GM21528 (cell line): ENCODE results near the gene HELT.

ENCODE experiments used
- ATAC-seq: cut with Tn5 transposase; IDR thresholded peaks from one replicate; pipeline ENCODE4 v1.9.1; 2021; ENCODE audit warnings: mild to moderate bottlenecking, moderate library complexity; ENCODE audit not compliant: unreplicated experiment, low FRiP score

The HELT gene

DNA sequence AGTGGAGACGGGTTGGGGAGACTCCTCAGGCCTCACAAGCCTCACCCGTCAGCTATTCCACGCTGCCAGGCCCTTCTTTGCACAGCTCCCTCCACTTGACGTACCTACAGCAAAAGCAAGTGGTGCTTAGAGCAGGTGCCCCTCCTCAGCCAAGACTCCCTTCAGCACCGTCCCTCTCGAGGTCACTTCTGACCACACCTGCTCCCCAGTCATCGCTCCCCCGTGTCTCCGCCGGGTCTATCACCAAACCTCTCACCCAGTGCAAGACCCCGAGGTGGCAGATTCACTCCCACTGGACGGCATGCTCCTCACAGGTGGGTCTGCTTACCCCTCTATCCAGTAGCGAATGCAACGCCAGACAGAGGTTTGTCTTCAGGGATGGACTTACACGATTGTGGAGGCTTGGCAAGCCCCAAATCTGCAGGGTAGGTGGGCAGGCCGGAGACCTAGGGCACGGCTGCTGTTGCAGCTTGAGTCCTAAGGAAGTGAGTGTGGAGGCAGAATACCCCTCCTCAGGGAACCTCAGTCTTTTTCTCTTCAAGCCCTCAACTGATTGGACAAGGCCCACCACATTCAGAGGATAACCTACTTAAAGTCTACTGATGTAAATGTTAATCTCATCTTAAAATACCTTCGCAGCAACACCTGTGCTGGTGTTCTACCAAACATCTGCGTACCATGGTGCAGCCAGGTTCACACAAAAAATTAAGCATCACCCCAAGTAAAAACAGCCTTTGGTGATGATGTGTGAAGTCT is 14.5 kb upstream of the HELT start:
- no peak for ATAC-seq

- peak; percentile 45 for ATAC-seq
These were observed 13.6 kb upstream of the HELT start for GRCh38 chr4:185004562-185005218.

GRCh38 chr4:185005219-185005819 is 13.0 kb upstream of the HELT start:
- ATAC-seq, result peak; percentile 89

DNA sequence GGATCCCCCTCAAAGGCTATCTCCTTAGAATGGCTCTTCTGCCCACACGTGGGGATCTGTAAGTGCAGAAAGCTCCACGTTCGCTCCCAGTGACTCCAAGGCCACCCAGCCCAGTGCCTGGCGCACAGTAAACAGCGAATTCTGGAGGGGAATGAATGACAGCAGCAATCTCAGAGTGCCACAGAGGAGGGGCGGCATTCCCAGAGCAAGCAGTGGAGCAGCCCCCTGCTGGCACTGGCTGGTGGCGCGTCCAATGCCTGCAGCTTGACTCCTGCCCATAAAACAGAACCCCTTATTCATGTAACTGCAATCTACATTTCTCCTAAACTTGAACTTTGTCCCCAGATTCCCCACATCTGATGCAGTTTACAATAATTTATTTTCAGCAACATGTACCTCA is 6.9 kb upstream of the HELT start:
- no peak for ATAC-seq

DNA sequence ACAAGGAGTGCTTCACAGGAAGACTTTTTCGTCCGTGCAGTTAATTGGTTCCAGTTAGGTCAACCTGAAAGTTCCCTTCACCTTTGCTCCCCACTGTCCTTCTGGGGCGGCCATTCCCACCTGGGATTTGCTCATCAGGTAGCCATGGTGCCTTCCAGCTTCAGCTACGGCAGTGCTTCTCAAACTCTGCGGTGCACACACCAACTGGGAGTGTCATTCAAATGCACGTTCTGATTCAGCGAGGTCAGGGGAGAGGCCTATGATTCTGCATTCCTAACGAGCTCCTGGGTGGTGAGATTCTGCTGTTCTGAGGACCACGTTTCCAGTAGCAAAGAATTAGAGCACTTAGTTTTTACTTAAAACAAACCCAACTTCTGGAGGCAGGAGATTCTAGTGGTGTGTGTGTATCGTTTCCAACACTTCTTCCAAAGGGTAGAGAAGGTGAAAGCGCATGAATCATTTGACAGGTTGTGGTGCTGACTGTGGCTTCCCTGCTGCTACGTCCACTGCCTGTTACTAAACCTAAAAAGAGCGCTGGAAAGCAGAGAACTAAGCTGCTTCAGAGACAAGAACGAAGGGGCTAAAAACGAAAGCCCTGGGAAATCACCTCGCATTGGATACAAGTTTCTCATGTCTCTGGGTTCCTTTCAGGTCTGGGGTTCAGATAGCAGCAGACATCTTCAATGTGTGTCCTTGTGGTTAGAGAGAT is 4.7 kb upstream of the HELT start:
- no peak for ATAC-seq

- no peak for ATAC-seq
These were observed 3.2 kb upstream of the HELT start for GRCh38 chr4:185015108-185015507.

GRCh38 chr4:185016101-185016940 is 2.0 kb upstream of the HELT start:
- no peak for ATAC-seq

DNA sequence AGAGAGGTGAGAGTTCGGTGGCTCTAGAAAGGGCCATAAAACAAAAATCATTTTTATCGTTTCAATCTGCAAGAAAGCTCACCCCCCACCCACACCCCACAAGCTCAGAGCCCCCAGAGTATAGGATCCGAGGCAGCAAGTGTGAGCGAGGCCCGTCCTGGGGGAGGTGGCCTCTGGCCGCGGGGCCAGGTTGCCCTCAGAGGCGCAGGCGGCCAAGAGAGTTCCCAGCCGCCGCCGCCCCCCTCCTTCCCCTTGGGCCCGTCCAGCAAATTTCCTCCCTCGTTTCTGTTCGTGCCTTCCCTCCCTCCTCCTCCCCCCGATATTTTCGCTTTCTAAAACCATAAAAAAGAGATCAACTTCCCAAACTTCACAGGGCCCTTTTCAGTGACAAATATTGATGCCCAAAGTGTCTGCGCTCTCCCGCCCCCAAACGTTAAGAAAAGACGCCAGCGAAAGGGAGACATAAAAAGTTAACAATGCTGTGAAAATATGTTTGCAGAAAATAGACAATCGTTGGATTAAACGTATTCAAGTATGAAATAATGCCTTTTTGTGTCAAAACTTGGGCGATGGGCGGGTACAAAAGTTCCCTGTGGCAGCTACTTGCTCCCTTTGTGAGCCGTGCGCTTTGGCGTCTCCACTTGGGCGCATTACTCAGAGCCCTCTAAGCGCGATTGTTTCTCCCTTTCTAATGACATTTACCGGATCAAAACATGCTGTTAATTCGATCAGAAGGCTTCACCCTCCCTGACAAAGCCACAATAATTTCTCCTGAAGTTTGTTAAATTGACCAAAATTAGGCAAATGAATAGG is 1.1 kb upstream of the HELT start:
- ATAC-seq, result no peak

DNA sequence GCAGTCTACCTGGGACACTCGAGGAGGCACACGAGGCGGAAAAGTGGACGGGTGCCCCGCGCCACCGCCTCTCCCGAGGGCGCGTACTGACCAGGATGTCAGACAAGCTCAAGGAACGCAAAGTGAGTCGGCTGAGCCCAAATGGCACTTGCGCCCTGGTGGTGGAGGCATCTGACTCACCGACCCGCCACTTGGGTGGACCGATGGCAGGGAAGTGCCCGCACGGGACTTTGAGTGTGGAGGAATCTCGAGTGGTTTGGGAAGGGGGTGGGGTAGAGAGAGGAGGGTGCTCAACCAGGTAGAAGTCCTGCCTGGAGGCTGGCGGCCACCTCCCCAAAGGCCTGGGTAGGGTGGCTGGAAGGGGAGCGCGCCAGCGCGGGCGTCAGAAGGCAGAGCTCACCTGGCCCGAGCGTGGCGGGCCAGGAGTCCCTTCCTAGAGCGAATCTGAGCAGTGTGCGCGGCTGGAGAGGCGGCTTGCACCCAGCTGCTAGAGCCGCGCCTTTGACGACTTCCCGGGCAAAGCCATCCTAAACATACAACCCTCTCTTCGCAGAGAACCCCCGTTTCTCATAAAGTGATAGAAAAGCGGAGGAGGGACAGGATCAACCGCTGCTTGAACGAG is 655 bp downstream of the HELT start:
- ATAC-seq, result no peak

DNA sequence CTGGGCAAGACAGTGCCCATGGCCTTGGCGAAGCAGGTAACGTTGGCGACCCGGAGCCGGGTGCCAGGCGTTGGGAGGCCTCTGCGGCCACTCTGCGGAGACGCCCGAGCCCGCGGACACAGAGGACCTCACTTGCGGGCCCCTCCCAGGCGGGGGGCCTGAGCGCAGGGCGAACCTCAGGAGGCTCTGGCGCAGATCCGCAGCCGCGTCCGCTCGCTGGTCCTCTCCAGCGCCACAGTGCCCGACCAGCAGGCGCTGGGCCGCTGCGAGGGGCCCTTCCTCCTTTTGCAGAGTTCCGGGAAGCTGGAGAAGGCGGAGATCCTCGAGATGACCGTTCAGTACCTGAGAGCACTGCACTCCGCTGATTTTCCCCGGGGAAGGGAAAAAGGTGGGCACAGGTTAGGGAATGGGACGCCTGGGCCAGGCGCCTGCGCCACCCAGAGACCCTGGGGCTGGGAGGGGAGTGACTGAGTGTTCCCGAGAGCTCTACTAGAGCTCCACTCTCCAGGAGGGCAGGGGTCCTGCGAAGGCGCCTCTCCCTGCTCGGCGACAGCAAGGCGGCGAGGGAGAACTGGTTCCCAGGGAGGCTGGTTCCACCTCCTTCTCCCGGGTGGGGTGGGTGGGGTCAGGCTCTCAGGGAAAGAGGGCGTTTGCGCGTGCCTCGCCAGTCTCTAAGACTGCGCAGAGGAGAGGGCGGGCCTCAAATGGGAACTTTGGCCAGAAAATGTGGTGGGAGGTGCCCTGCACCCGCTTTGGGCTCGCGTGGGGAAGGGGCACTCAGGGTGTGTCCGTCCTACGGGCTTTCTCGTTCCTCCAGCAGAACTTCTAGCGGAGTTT is 1.4 kb downstream of the HELT start:
- no peak for ATAC-seq

- ATAC-seq, result no peak
These were observed 2.1 kb downstream of the HELT start for GRCh38 chr4:185020293-185020808.

- ATAC-seq, result no peak
These were observed 2.8 kb downstream of the HELT start for GRCh38 chr4:185020863-185021761.

DNA sequence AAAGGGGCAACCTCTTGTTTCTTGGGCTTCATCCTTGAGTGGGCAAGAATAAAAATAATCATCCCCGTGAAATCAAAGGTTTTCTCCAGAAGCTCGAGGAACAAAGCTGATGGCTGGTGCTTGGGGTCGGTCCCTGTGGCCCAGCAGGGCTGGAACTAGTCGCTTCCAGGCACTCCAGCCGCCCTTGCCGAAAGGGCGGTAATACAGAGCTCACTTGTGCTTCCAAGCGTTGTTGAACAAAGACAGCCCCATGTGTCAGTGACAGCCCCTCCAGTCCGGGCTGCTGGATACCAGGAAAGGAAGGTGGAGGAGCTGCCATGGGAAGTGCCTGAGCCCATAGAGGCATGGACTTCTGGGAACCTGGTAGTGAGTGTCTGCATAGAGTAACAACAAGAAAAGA is 5.2 kb downstream of the HELT start:
- no peak for ATAC-seq

DNA sequence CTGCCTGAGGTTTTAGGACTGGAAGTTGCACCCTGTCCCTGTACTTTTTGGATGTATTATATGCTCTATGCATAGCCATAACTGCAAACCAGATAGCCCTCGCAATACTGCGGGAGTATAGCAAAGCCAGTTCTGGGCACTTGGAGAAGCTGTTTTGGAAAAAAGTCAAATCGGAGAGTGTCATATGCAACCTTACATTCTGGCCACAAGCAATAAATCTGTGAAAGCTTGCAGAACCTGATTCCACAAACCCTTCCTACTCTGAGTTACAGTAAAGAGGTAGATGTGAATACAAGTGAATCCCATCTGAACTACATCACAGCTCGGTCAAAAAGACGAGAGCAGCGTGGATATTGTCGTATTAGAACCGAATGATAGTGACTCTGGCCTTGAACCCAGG is 10.3 kb downstream of the HELT start:
- ATAC-seq, result no peak

GRCh38 chr4:185031611-185032010 is 13.3 kb downstream of the HELT start:
- no peak for ATAC-seq

DNA sequence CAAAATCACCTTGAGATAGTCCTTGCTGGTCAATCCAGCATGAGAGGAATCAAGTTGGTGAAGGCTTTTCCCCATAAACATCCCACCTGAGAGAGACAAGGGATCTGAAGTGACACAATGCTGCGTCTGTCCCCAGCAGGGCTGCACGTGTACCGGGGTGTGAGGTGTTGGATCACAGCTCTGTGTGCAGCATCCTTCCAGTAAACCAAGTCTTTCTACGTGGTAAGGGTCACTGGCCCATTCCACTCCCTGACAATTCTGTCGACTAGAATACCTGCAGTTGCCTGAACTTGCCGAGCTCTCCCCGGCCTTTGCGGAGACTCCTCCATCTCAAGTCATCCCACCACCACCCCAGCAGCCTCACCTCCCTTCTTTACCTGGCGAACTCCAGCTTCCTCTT is 14.8 kb downstream of the HELT start:
- ATAC-seq, result no peak

DNA sequence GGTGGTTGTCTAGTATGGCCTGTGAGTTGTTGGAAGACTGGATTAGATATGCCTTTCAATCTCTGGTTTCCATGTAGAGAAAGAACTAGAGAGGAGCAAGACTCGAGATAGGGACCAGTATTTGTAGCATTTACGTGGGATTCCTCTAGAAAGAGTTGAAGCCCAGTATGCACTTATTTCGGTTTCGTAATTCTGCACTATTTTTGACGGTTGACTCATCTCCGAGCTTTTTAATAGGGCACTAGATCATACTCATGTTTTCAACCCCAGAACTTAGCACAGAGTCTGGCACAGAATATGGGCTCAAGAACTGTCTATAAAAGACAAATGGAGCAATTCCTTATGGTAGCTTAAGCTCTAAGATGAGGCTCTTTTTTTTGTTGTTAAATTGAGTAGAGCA is 15.7 kb downstream of the HELT start:
- no peak for ATAC-seq
